Measurements from ENCODE around the gene ABCB9. TPM values are rescaled to one million over a fixed set of nuclear protein-coding genes. Genes with fewer than 3 reads are reported as not detected.

Gene ABCB9
- total and polyA plus RNA-seq, 2 experiments from 2014 or later: 3.9 to 5.5 TPM

GRCh38 chr12:122996188-122996601 lies 29.9 kb upstream of the ABCB9 start:
- no peaks in the 10 kb centered on the region for H3K36me3 ChIP-seq (replicated peaks; ENCODE audit: insufficient read depth, low read depth)
- no peak for TF ChIP-seq EZH2 (IDR thresholded peaks at IDR 0.05; ENCODE audit: borderline replicate concordance)
- no peak for TF ChIP-seq EZH2phosphoT487 (IDR thresholded peaks at IDR 0.05; ENCODE audit: low read depth, severe bottlenecking, unreplicated experiment)
- no peak for TF ChIP-seq CTCF (IDR thresholded peaks at IDR 0.05; ENCODE audit: poor library complexity)
- no peaks in the 10 kb centered on the region for H3K4me1 ChIP-seq (ENCODE audit: insufficient read depth)

GRCh38 chr12:122995503-122996187 lies 29.4 kb upstream of the ABCB9 start:
- no peaks in the 10 kb centered on the region for H3K27me3 ChIP-seq
- no peaks in the 10 kb centered on the region for H3K9me2 ChIP-seq (replicated peaks; ENCODE audit: insufficient read depth)
- no peaks in the 10 kb centered on the region for H3K9me3 ChIP-seq (ENCODE audit: low read depth)
- no peaks in the 10 kb centered on the region for H3K79me2 ChIP-seq
- no peak for DNase-seq (ENCODE audit: low spot score)
- H4K20me1 ChIP-seq (ENCODE audit: insufficient read depth, poor library complexity, severe bottlenecking): no peaks in the 10 kb centered on the region
- no peak overlapping the region for H3K27ac ChIP-seq
- TF ChIP-seq CTCF (IDR thresholded peaks at IDR 0.05; ENCODE audit: poor library complexity) (no peak), EZH2 (IDR thresholded peaks at IDR 0.05; ENCODE audit: borderline replicate concordance) (no peak), EZH2phosphoT487 (IDR thresholded peaks at IDR 0.05; ENCODE audit: low read depth, severe bottlenecking, unreplicated experiment) (no peak)
- WGBS (ENCODE audit: low lambda C conversion rate, missing lambda C conversion rate): 92% methylated on average over 19 of the region's 20 CpGs
- H3K4me3 ChIP-seq: no peak overlapping the region
- H2AFZ ChIP-seq: no peak overlapping the region
- no peaks in the 10 kb centered on the region for H3K4me1 ChIP-seq (ENCODE audit: insufficient read depth)
- no peaks in the 10 kb centered on the region for H3K36me3 ChIP-seq (replicated peaks; ENCODE audit: insufficient read depth, low read depth)
- no peak overlapping the region for H3K4me2 ChIP-seq

More at GRCh38 chr12:122996188-122996601, 29.9 kb upstream of the ABCB9 start:
- H4K20me1 ChIP-seq (ENCODE audit: insufficient read depth, poor library complexity, severe bottlenecking): no peaks in the 10 kb centered on the region
- no peak overlapping the region for H3K4me2 ChIP-seq
- no peaks in the 10 kb centered on the region for H3K9me3 ChIP-seq (ENCODE audit: low read depth)
- no peaks in the 10 kb centered on the region for H3K9me2 ChIP-seq (replicated peaks; ENCODE audit: insufficient read depth)
- WGBS (ENCODE audit: low lambda C conversion rate, missing lambda C conversion rate): 92% methylated on average over 5 of the region's 7 CpGs
- no peak overlapping the region for H3K4me3 ChIP-seq
- no peak overlapping the region for H3K27ac ChIP-seq
- no peak overlapping the region for H2AFZ ChIP-seq
- no peaks in the 10 kb centered on the region for H3K27me3 ChIP-seq
- DNase-seq (ENCODE audit: low spot score): no peak
- no peaks in the 10 kb centered on the region for H3K79me2 ChIP-seq

- H3K4me3 ChIP-seq: no peak overlapping the region
- WGBS (ENCODE audit: low lambda C conversion rate, missing lambda C conversion rate): 94% methylated on average over 12 of the region's 13 CpGs
- H3K79me2 ChIP-seq: no peaks in the 10 kb centered on the region
- no peak overlapping the region for H2AFZ ChIP-seq
- no peaks in the 10 kb centered on the region for H3K9me2 ChIP-seq (replicated peaks; ENCODE audit: insufficient read depth)
- TF ChIP-seq CTCF (IDR thresholded peaks at IDR 0.05; ENCODE audit: poor library complexity): no peak
- no peaks in the 10 kb centered on the region for H3K9me3 ChIP-seq (ENCODE audit: low read depth)
- H3K27ac ChIP-seq: no peak overlapping the region
- no peaks in the 10 kb centered on the region for H3K4me1 ChIP-seq (ENCODE audit: insufficient read depth)
- no peak overlapping the region for H3K4me2 ChIP-seq
- no peaks in the 10 kb centered on the region for H3K27me3 ChIP-seq
- no peaks in the 10 kb centered on the region for H4K20me1 ChIP-seq (ENCODE audit: insufficient read depth, poor library complexity, severe bottlenecking)
- H3K36me3 ChIP-seq (replicated peaks; ENCODE audit: insufficient read depth, low read depth): no peaks in the 10 kb centered on the region
- no peak for DNase-seq (ENCODE audit: low spot score)
These were observed 28.7 kb upstream of the ABCB9 start for GRCh38 chr12:122994781-122995502.
